Measurements from ENCODE around the gene MSI2. TPM values are rescaled to one million over a fixed set of nuclear protein-coding genes. Genes with fewer than 3 reads are reported as not detected.

The MSI2 gene
- total RNA-seq, 1 donor from 2014 or later, result 67.9 TPM

DNA sequence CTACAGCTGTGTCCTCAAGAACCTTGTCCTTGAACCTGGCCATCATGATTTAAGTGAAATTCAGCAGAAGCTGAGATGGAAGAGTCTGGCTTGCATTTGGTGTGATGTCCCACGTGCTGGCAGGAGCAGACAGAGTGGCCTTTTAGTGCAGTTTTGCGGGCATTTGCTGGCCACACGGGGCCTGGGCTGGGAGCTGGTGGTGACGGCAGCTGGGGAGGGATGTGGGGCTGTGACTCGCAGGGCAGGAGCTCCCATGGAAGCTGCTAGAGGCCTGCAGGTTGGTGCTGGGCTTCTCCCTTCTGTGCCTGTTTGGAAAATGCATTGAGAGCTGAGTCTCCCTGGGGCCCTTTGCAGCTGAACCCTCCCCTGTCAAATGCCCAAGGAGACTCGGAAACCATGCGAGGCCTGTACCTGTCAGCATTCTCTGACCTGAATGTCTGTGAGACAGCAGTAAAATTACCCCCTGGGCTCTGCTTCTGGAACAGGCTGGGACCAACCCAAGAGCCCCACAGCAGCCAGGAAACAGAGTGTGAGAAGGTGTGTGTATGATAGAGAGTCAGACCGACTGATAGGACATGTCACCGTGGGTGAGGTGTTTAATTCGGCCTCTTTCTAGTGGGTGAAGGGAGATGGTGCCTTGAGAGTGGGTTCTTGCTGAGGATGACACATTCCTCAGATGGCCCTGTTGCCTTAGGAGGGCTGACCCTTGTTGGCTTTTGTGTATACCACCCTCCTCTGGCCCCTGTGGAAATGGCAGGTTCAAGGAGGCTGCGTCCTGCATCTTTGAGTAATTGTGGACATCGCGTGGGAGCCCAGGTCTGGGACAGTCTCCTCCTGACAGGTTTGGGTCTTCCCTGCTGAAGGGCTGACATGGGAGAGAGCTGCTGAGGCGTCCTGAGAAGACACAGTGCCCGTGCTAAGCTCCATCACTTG, 145.5 kb downstream of the MSI2 start:
- no peak overlapping the region for H3K9ac ChIP-seq (ENCODE audit: low read length)
- peaks cover 26% of the 10 kb centered on the region for H3K4me1 ChIP-seq (ENCODE audit: insufficient read depth, low read length)
- Mint-ChIP-seq H3K4me1 (ENCODE audit: low read depth, unreplicated experiment) (peaks cover 25% of the 10 kb centered on the region), H3K4me3 (ENCODE audit: unreplicated experiment) (no peak overlapping the region), H3K36me3 (ENCODE audit: low read depth, unreplicated experiment) (peaks cover 8% of the 10 kb centered on the region), H3K9me3 (ENCODE audit: unreplicated experiment) (no peaks in the 10 kb centered on the region), H3K27me3 (ENCODE audit: low read depth, unreplicated experiment) (no peaks in the 10 kb centered on the region), H3K27ac (ENCODE audit: unreplicated experiment) (no peak overlapping the region)
- TF ChIP-seq EZH2 (IDR thresholded peaks at IDR 0.05; ENCODE audit: insufficient read depth, low read length), result no peak
- TF ChIP-seq, protein P1, sequence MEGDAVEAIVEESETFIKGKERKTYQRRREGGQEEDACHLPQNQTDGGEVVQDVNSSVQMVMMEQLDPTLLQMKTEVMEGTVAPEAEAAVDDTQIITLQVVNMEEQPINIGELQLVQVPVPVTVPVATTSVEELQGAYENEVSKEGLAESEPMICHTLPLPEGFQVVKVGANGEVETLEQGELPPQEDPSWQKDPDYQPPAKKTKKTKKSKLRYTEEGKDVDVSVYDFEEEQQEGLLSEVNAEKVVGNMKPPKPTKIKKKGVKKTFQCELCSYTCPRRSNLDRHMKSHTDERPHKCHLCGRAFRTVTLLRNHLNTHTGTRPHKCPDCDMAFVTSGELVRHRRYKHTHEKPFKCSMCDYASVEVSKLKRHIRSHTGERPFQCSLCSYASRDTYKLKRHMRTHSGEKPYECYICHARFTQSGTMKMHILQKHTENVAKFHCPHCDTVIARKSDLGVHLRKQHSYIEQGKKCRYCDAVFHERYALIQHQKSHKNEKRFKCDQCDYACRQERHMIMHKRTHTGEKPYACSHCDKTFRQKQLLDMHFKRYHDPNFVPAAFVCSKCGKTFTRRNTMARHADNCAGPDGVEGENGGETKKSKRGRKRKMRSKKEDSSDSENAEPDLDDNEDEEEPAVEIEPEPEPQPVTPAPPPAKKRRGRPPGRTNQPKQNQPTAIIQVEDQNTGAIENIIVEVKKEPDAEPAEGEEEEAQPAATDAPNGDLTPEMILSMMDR (IDR thresholded peaks at IDR 0.05; ENCODE audit: insufficient read depth, low read depth, low read length), result no peak
- FAIRE-seq, result no peak
- no peaks in the 10 kb centered on the region for H3K27me3 ChIP-seq (ENCODE audit: insufficient read depth, low read length)
- H3K79me2 ChIP-seq (ENCODE audit: insufficient read depth, low read length), result no peaks in the 10 kb centered on the region
- no peak overlapping the region for H2AFZ ChIP-seq (ENCODE audit: low read depth, low read length)
- peaks cover 19% of the 10 kb centered on the region for H4K20me1 ChIP-seq (ENCODE audit: insufficient read depth, low read length)
- DNase-seq (ENCODE audit: low read depth), result no peak
- H3K27ac ChIP-seq (ENCODE audit: low read depth, low read length), result no peak overlapping the region
- no peak overlapping the region for H3K4me2 ChIP-seq (ENCODE audit: low read length)
- no peak overlapping the region for H3K4me3 ChIP-seq (ENCODE audit: insufficient read depth, low read depth, low read length)
- no peaks in the 10 kb centered on the region for H3K9me3 ChIP-seq (ENCODE audit: insufficient read depth, low read depth, low read length)
- H3K36me3 ChIP-seq (ENCODE audit: insufficient read depth, low read length), result no peaks in the 10 kb centered on the region

DNA sequence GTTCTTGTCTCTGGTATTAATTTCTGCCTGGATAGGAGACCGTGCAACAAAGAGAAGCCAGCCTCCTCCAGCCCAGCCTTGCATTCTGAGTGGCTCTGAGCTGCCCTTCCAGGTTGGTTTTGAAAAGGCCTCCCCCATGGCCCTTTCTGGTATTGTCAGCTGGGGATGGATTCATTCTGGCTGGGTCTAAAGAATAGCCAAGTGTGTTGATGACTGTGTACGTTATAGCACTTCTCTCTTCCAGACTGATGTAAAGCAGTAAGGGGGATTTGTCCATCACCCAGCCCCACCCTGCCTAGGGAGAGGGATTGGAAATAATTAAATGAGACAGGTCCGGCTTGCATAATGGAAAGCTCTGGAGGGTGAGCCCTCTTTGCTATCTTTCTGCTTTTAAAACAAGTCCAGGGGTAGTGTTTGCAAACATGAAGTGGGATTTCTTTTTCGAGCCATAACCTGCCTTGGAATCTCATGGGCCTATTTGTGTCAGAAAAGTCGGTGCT, 146.4 kb downstream of the MSI2 start:
- DNase-seq (ENCODE audit: low read depth), result no peak
- TF ChIP-seq, protein P1 (IDR thresholded peaks at IDR 0.05; ENCODE audit: insufficient read depth, low read depth, low read length), result no peak
- no peak for TF ChIP-seq EZH2 (IDR thresholded peaks at IDR 0.05; ENCODE audit: insufficient read depth, low read length)

More for the DNA sequence above, 146.4 kb downstream of the MSI2 start:
- Histone ChIP-seq H4K20me1 (ENCODE audit: insufficient read depth, low read length) (peaks cover 10% of the 10 kb centered on the region), H3K4me3 (ENCODE audit: insufficient read depth, low read depth, low read length) (no peak overlapping the region), H3K27ac (ENCODE audit: low read depth, low read length) (no peak overlapping the region), H3K4me2 (ENCODE audit: low read length) (no peak overlapping the region), H3K27me3 (ENCODE audit: insufficient read depth, low read length) (no peaks in the 10 kb centered on the region), H3K9ac (ENCODE audit: low read length) (no peak overlapping the region), H2AFZ (ENCODE audit: low read depth, low read length) (no peak overlapping the region), H3K79me2 (ENCODE audit: insufficient read depth, low read length) (no peaks in the 10 kb centered on the region), H3K4me1 (ENCODE audit: insufficient read depth, low read length) (peaks cover 35% of the 10 kb centered on the region), H3K36me3 (ENCODE audit: insufficient read depth, low read length) (no peaks in the 10 kb centered on the region), H3K9me3 (ENCODE audit: insufficient read depth, low read depth, low read length) (no peaks in the 10 kb centered on the region)
- Mint-ChIP-seq H3K27me3 (ENCODE audit: low read depth, unreplicated experiment) (no peaks in the 10 kb centered on the region), H3K27ac (ENCODE audit: unreplicated experiment) (no peak overlapping the region), H3K4me3 (ENCODE audit: unreplicated experiment) (no peak overlapping the region), H3K9me3 (ENCODE audit: unreplicated experiment) (no peaks in the 10 kb centered on the region), H3K4me1 (ENCODE audit: low read depth, unreplicated experiment) (peaks cover 34% of the 10 kb centered on the region), H3K36me3 (ENCODE audit: low read depth, unreplicated experiment) (peaks cover 6% of the 10 kb centered on the region)
- no peak for FAIRE-seq
